ENCODE results near the gene FRMD7. TPM values are rescaled to one million over a fixed set of nuclear protein-coding genes. Genes with fewer than 3 reads are reported as not detected.

FRMD7 gene
- total and polyA plus RNA-seq, 10 of the 15 experiments (the other 5 are each of a cell fraction or from before 2014, with no cell fraction given), result 0.03 to 0.94 TPM; not detected in 8

GRCh38 chrX:132173647-132174046 is 45.8 kb upstream of the FRMD7 start:
- ChIA-PET SMC1A (ENCODE audit: uncharacterized antibody, unreplicated experiment) (interaction anchor here (0.9 to 1.1 kb wide), 3 partner anchors 39 to 46 kb away, joined by 3 to 4 read pairs (median 3); partner anchors contain the start of gene RAP2C), CTCF (interaction anchor here (3.0 kb wide), 1 partner anchor 45 kb away, joined by 10 read pairs; the partner anchor contains the start of gene RAP2C), POLR2A (interaction anchor here (1.0 kb wide), 1 partner anchor 41 kb away, joined by 3 read pairs; no protein-coding TSS in a partner anchor), RAD21 (ENCODE audit: unreplicated experiment) (interaction anchor here (1.0 to 1.2 kb wide), 2 partner anchors 46 to 81 kb away, joined by 3 to 6 read pairs; partner anchors contain the start of gene RAP2C)
- BruUV-seq (replicated peaks), result no TSS peak
- Histone ChIP-seq H3K4me3 (no peak overlapping the region), H2AFZ (ENCODE audit: control insufficient read depth, low read depth, low read length) (no peak overlapping the region), H3K9me3 (replicated peaks; ENCODE audit: control insufficient read depth, insufficient read depth, low read length) (no peaks in the 10 kb centered on the region), H3K4me1 (ENCODE audit: control insufficient read depth, insufficient read depth, low read length) (no peaks in the 10 kb centered on the region), H3K27me3 (replicated peaks in 1 of 2; ENCODE audit: control insufficient read depth in 2 of 2, insufficient read depth in 2 of 2, low read length in 1 of 2) (no peaks in the 10 kb centered on the region), H3K79me2 (ENCODE audit: control insufficient read depth, insufficient read depth, low read length) (no peaks in the 10 kb centered on the region), H4K20me1 (ENCODE audit: control insufficient read depth, insufficient read depth) (no peaks in the 10 kb centered on the region), H3K9ac (ENCODE audit: control insufficient read depth, insufficient read depth, low read length) (no peak overlapping the region), H3K4me2 (ENCODE audit: control insufficient read depth, insufficient read depth) (no peak overlapping the region), H3K36me3 (ENCODE audit: control insufficient read depth in 2 of 2, insufficient read depth in 2 of 2, low read length in 1 of 2) (no peaks in the 10 kb centered on the region), H3K27ac (ENCODE audit: control insufficient read depth, insufficient read depth) (no peak overlapping the region)
- DNase-seq (ENCODE audit: low read depth, low spot score) (no peak), ATAC-seq (no peak), FAIRE-seq (no peak)
- intact Hi-C loops (cut with micrococcal nuclease; ENCODE audit: unreplicated experiment) (no loop called here), in situ Hi-C loops (cut with MboI) (no loop called here)
- 0% methylated on average over 1 of the region's 1 CpG for WGBS (ENCODE audit: insufficient coverage, insufficient replicate concordance, low lambda C conversion rate, missing lambda C conversion rate)
- no peak for TF ChIP-seq ASH2L (IDR thresholded peaks at IDR 0.05; ENCODE audit: borderline replicate concordance, low read depth)
- no peak for TF ChIP-seq MEF2B (IDR thresholded peaks at IDR 0.05; ENCODE audit: partially characterized antibody, poor library complexity, severe bottlenecking)
- TF ChIP-seq ETV6 (conservative IDR thresholded peaks at IDR 0.05 in 1 of 2, IDR thresholded peaks at IDR 0.05 in 1 of 2; ENCODE audit: borderline replicate concordance in 1 of 2, low read depth in 1 of 2), result no peak
- no peak for TF ChIP-seq KAT2A (conservative IDR thresholded peaks at IDR 0.05; ENCODE audit: control insufficient read depth, low read depth, low read length)
- no peak for TF ChIP-seq FOS (IDR thresholded peaks at IDR 0.05; ENCODE audit: borderline replicate concordance, extremely low read depth, insufficient read length)
- no peak for TF ChIP-seq CREM (IDR thresholded peaks at IDR 0.05; ENCODE audit: low read depth)
- no peak for TF ChIP-seq CREB1 (IDR thresholded peaks at IDR 0.05; ENCODE audit: low read depth)
- TF ChIP-seq SRF (IDR thresholded peaks at IDR 0.05; ENCODE audit: low read depth in 2 of 2, low read length in 2 of 2), result no peak
- TF ChIP-seq WRNIP1 (IDR thresholded peaks at IDR 0.05; ENCODE audit: borderline replicate concordance, low read depth, low read length), result no peak
- TF ChIP-seq ATF3 (IDR thresholded peaks at IDR 0.05; ENCODE audit: borderline replicate concordance, extremely low read depth, low read depth, low read length), result no peak
